OCI-LY3 (cell line): ENCODE data around the gene CMTM3.

Experiments
- EZH2phosphoT487 ChIP-seq: fragments of 200-600 bp; shearing (Covaris generic); IDR thresholded peaks from 2 replicates; pipeline ENCODE4 v1.6.1; 2018; ENCODE audit warnings: antibody characterized with exemption, mixed run types, low read depth
- TF ChIP-seq, protein P1 (sequence below): fragments of 200-600, 300-600 bp; sonication (generic); IDR thresholded peaks from 2 replicates; pipeline ENCODE4 v1.5.1; 2014; ENCODE audit warnings: antibody characterized with exemption, low read length, low read depth

DNA sequence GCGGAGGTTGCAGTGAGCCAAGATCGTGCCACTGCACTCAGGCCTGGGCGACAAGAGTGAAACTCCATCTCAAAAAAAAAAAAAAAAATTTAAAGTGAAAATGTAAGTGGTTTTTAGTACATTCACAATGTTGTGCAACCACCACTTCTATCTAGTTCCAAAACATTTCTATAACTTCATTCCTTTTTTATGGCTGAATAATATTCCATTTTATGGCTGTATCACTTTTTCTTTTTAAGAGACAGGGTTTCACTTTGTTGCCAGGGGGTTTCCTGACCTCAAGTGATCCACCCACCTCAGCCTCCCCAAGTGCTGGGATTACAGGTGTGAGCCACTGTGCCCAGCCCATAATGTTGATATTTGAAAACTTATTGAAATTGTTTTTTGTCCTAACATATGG, 11.7 kb upstream of the CMTM3 start:
- TF ChIP-seq, protein P1, sequence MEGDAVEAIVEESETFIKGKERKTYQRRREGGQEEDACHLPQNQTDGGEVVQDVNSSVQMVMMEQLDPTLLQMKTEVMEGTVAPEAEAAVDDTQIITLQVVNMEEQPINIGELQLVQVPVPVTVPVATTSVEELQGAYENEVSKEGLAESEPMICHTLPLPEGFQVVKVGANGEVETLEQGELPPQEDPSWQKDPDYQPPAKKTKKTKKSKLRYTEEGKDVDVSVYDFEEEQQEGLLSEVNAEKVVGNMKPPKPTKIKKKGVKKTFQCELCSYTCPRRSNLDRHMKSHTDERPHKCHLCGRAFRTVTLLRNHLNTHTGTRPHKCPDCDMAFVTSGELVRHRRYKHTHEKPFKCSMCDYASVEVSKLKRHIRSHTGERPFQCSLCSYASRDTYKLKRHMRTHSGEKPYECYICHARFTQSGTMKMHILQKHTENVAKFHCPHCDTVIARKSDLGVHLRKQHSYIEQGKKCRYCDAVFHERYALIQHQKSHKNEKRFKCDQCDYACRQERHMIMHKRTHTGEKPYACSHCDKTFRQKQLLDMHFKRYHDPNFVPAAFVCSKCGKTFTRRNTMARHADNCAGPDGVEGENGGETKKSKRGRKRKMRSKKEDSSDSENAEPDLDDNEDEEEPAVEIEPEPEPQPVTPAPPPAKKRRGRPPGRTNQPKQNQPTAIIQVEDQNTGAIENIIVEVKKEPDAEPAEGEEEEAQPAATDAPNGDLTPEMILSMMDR = no peak
- no peak for TF ChIP-seq EZH2phosphoT487
